ENCODE data around the gene PES1. TPM values are rescaled to one million over a fixed set of nuclear protein-coding genes. Genes with fewer than 3 reads are reported as not detected.

Gene PES1
- total RNA-seq, result 84.7 and 90.6 TPM in 2 replicates

DNA sequence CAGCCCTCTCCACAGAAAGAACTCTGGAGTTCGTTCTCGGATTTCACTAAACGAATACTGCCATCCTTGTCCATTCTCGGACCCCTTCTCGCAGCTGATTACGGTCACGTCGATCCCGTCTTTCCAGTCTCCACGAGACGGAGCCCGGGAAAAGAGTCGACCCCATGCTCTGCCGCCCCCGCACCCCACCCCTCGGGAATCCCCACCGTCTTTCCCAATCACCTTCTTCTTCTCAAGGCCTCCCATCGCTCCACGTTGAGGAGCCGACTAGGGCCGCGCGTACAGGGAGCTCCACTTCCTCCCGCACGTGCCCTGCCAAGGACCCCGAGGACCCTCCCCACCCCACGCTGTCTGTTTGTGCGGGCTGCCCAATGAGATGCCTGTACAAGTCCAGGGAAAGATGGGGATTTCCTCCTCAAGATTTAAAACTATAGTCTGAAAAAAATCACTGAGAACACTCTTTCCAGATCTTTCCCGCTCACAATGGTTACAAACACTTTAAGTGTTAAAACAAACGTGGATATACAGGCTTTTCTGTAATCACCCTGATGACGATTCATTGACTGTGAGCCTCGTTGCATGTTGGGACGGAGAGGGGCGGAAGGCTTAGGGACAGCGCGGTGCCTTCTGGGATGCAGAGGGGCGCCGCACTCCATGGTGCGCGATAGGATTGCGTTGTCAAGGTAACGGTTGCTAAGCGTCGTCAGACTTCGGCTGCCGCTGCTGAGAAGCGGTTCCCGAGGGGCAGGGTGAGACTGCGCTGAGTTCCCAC is at the start of gene PES1:
PES1 (minus strand) TSS at position 323 of the 772 bp plus-strand sequence; CDS start at position 246, 77 bp downstream.

DNA sequence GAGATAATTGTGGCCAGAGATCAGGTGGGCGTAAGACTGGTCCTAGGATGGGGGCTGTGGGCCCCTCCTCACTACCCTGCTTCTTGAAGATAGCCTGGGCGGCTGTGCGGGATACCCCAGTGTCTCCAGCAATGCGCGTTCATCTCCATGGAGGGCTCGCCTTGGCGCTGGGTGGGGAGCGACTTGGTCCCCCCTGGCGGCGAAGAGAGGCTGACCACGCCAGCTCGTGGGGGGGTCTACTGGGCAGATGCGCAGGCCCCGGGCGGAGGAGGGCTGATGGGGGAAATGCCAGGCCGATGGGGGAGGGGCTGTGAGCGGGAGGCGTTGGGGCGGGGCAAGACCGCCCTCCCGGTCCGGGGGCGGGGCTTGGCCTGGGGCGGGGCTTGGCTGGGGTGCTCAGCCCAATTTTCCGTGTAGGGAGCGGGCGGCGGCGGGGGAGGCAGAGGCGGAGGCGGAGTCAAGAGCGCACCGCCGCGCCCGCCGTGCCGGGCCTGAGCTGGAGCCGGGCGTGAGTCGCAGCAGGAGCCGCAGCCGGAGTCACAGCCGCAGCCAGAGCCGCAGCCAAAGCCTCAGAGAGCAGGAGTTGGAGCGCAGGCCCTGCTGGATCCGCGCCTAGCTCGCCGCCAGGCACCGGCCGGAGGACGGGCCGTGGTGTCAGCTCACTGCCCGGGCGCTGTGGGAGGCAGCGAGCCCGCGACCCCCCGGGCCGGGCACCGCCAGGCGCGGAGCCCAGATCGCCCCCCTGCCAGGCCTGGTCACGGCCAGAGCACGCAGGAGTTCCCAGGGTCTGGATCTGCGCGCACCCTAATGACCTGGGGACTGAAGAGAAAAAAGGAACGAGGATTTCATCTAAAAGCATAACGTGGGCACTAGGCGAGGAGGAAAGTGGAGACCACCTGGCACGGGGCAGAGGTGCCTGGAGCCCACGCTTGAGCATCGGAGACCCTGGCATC is 43.8 kb upstream of the PES1 start, which contains the start of gene SLC35E4:
SLC35E4 (plus strand) TSS at position 509 of the 953 bp plus-strand sequence. CDS start 670 bp downstream, outside the sequence.

DNA sequence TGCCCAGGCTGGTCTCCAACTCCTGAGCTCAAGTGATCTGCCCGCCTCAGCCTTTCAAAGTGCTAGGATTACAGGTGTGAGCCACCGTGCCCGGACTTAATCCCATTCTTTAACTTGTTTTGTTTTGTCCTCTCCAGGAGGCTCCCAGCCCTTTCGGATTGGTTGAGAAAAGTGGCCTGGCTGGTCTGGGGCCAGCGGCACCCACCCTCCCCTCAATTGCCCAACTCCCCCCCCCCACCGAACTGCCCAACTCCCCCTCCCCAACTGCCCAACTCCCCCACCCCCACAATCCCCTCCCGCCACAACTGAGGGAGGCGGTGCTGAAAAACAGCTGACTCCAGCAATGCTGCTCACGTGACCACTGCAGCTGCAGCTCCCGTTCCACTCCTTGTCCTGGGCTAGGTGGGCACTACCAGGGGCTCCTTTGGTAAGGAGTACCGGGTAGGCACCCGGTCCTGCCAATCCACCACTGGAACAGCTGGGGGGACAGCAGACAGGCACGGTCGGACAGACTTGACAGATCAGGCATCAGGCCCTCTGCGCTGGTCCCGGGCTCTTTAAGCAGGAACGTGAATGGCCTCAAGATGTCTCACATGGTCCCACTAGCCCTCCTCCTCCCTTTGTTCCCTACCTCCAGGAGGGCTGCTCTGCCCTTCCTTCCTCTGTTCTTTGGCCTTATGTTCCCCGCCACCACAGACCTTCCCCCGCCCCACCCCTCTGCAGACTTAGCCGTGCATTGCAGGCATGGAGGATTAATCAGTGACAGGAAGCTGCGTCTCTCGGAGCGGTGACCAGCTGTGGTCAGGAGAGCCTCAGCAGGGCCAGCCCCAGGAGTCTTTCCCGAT is 15.0 kb upstream of the PES1 start, which contains the start of gene TCN2:
TCN2 (plus strand) TSS at position 720 of the 845 bp plus-strand sequence. CDS start 158 bp downstream, outside the sequence.

DNA sequence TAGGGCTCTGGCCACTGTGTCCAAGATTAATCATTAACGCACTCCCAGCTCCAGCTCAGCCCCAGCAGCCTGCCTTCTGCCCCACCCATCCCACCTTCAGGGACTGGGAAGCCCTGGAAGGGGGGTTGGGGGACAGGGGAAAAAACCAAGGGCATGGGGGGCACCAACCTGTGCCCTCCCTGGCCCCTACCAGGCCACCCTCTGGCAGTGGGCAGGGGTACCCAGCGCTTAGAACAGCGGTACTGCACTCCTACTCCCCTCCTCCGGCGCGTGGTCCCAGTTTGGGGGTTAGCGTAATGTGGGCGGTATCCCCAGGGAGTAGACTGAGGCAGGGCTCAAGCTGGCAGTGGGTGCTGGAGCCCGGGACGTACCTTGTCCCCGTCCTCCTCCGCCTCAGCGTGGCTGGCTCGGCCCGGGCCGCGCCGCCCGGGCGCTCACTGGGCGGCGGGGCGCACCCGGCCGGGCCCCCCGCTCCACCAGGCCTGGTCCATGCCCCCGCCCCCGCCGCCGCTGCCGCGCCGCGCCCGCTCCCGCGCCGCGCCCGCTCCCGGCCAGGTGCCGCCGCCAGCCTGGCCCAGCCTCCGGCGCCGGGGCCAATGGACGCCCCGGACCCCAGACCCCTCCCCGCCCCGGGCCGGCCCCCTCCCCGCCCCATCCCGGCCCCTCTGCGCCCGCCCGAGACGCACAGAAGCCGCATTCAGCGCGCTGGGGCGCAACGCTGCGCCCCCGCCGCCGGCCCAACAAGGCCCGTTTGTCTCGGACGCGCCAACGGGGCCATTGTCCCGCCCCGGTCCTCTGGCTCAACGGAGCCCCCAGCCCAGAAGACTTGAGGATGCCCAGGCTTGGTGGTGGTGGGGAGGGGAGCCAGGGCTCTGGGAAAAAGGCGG is 17.4 kb downstream of the PES1 start, which contains the start of gene GAL3ST1:
GAL3ST1 (minus strand) TSS at position 571 of the 887 bp plus-strand sequence. CDS start 17,273 bp downstream, outside the sequence.

DNA sequence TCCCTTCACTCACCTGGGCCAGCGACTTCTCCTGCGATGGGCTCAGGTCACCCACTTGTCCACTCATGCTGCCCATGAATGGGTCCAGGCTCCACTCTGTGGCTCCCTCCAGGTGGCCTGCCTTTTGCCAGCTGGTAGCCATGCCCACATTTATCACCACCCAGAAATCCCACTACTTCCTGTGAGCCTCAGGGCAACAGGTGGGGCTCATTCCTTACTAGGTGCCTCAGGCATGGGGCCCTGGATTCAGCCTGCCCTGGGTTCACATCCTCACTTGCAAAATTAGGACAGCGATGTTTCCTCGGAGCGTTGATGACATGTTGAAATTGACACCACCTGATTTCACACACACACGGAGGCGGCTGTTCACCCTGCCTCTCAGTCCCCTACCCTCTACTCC is 45.1 kb downstream of the PES1 start, which contains the start of gene SEC14L6:
SEC14L6 (minus strand) TSS at position 126 of the 400 bp plus-strand sequence; CDS start at position 67, 59 bp downstream.

Other genes starting within 250 kb of the PES1 start
- gene SF3A1, start 235.0 kb downstream of the PES1 start, total RNA-seq, result 16.1 and 25.1 TPM in 2 replicates
- 2.0 and 2.9 TPM in 2 replicates for gene CCDC157, start 234.9 kb downstream of the PES1 start, total RNA-seq
- gene RNF215, start 204.5 kb downstream of the PES1 start, total RNA-seq, result 14.8 and 31.3 TPM in 2 replicates
- 24.6 and 38.6 TPM in 2 replicates for gene SEC14L2, start 194.9 kb downstream of the PES1 start, total RNA-seq
- gene MTFP1, start 166.1 kb downstream of the PES1 start, total RNA-seq, result 15.0 and 20.3 TPM in 2 replicates
- not detected in 2 replicates for gene SEC14L3, start 119.9 kb downstream of the PES1 start, total RNA-seq
- gene SEC14L4, start 86.2 kb downstream of the PES1 start, total RNA-seq, result 0.49 TPM in 1 of 2 replicates, not detected in the other
- gene SEC14L6, start 45.2 kb downstream of the PES1 start, total RNA-seq, result not detected in 2 replicates
- gene GAL3ST1, start 17.2 kb downstream of the PES1 start, total RNA-seq, result not detected in 2 replicates
- 17.5 and 34.8 TPM in 2 replicates for gene TCN2, start 15.3 kb upstream of the PES1 start, total RNA-seq
- gene SLC35E4, start 43.9 kb upstream of the PES1 start, total RNA-seq, result 9.0 and 9.1 TPM in 2 replicates
- 2.3 and 2.9 TPM in 2 replicates for gene DUSP18, start 76.0 kb upstream of the PES1 start, total RNA-seq
- 0.65 and 1.6 TPM in 2 replicates for gene OSBP2, start 103.0 kb upstream of the PES1 start, total RNA-seq